Vagina (tissue), 2 donors: ENCODE data around the gene HLA-F. TPM values are rescaled to one million over a fixed set of nuclear protein-coding genes. Genes with fewer than 3 reads are reported as not detected.

ENCODE experiments used
- DNase-seq, 2 donors: peaks; one replicate each; pipeline ENCODE4 v3.0.0-alpha.2; 2017; ENCODE audit errors: extremely low spot score in 2 of 2
- H3K27ac ChIP-seq: fragments of 200-600 bp; sonication (generic); one replicate; pipeline ENCODE4 v1.5.1; 2019
- H3K27me3 ChIP-seq: fragments of 200-600 bp; sonication (generic); one replicate; pipeline ENCODE4 v1.5.1; 2019
- H3K36me3 ChIP-seq, 2 donors: fragments of 200-600 bp; sonication (generic); one replicate each; pipeline ENCODE4 v1.5.1; 2017 to 2019
- H3K4me1 ChIP-seq: fragments of 200-600 bp; sonication (generic); one replicate; pipeline ENCODE4 v1.5.1; 2019
- H3K4me3 ChIP-seq, 2 donors: fragments of 200-600 bp; sonication (generic); 1 replicate in 1 of 2; 2 replicates in 1 of 2; pipeline ENCODE4 v1.5.1; 2016 to 2019
- H3K9me3 ChIP-seq: fragments of 200-600 bp; sonication (generic); one replicate; pipeline ENCODE4 v1.5.1; 2019
- POLR2A ChIP-seq, 2 donors: fragments of 450-650 bp; IDR thresholded peaks; one replicate each; pipeline ENCODE4 v1.6.1; 2017; ENCODE audit warnings: antibody characterized with exemption in 2 of 2, mild to moderate bottlenecking in 2 of 2, moderate library complexity in 2 of 2
- POLR2AphosphoS5 ChIP-seq, 2 donors: sonication (generic); formaldehyde crosslinking; IDR thresholded peaks; one replicate each; pipeline ENCODE4 v1.9.0; 2017; ENCODE audit warnings: antibody characterized with exemption in 2 of 2, mild to moderate bottlenecking in 2 of 2, low read depth in 1 of 2; ENCODE audit not compliant: insufficient read depth in 1 of 2
- intact Hi-C: fragments of 100-400 bp; cut with DNase I; formaldehyde crosslinking; loops from one replicate; pipeline ENCODE4 v1.15.1; 2023
- total RNA-seq: library from RNA; depleted of rRNA; stranded (reverse); fragments of >200 nt; gene quantifications from one replicate; pipeline ENCODE4 v1.2.3, GENCODE V29; 2016
- TF ChIP-seq, protein P1 (sequence below), 3 experiments: fragments of 450-650 bp in 2 of 3; fragments of 200-600 bp in 1 of 3; sonication (generic) in 1 of 3; IDR thresholded peaks; one replicate each; pipeline ENCODE4 v1.5.1; 2017 to 2019; ENCODE audit warnings: antibody characterized with exemption in 3 of 3, mild to moderate bottlenecking in 2 of 3, moderate library complexity in 2 of 3

Gene HLA-F
- 133 TPM for total RNA-seq

DNA sequence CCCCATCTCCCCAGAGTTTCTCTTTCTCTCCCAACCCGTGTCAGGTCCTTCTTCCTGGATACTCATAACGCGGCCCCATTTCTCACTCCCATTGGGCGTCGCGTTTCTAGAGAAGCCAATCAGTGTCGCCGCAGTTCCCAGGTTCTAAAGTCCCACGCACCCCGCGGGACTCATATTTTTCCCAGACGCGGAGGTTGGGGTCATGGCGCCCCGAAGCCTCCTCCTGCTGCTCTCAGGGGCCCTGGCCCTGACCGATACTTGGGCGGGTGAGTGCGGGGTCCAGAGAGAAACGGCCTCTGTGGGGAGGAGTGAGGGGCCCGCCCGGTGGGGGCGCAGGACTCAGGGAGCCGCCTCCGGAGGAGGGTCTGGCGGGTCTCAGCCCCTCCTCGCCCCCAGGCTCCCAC is at the start of gene HLA-F:
Gene HLA-F, plus strand, starts transcription at position 173 of the 404 bp plus-strand sequence. Its CDS starts 30 bp downstream, at position 203.
- intact Hi-C loops = no loop called here

DNA sequence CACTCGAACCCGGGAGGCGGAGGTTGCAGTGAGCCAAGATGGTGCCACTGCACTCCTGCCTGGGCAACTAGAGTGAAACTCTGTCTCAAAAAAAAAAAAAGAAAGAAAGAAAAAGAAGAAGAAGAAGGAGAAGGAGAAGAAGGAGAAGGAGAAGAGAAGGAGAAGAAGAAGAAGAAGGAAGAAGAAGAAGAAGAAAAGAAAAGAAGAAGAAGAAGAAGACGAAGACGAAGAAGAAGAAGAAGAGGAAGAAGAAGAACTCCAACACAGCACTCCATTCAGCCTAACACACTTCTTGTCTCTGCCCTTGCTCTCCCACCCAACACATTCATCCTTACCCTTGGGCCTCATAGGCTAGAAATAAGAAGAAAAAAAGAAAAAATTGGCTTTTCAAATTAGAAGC is 49.2 kb upstream of the HLA-F start:
- no peaks in the 10 kb centered on the region for H3K9me3 ChIP-seq
- intact Hi-C loops = no loop called here
- TF ChIP-seq POLR2AphosphoS5 (IDR thresholded peaks at IDR 0.05; ENCODE audit: insufficient read depth in 1 of 2, low read depth in 1 of 2) (no peak), POLR2A (IDR thresholded peaks at IDR 0.05) (no peak)
- TF ChIP-seq, protein P1, sequence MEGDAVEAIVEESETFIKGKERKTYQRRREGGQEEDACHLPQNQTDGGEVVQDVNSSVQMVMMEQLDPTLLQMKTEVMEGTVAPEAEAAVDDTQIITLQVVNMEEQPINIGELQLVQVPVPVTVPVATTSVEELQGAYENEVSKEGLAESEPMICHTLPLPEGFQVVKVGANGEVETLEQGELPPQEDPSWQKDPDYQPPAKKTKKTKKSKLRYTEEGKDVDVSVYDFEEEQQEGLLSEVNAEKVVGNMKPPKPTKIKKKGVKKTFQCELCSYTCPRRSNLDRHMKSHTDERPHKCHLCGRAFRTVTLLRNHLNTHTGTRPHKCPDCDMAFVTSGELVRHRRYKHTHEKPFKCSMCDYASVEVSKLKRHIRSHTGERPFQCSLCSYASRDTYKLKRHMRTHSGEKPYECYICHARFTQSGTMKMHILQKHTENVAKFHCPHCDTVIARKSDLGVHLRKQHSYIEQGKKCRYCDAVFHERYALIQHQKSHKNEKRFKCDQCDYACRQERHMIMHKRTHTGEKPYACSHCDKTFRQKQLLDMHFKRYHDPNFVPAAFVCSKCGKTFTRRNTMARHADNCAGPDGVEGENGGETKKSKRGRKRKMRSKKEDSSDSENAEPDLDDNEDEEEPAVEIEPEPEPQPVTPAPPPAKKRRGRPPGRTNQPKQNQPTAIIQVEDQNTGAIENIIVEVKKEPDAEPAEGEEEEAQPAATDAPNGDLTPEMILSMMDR (IDR thresholded peaks at IDR 0.05) = no peak
- DNase-seq = no peak
- H3K27ac ChIP-seq = no peak overlapping the region
- H3K27me3 ChIP-seq = no peaks in the 10 kb centered on the region
- H3K4me1 ChIP-seq = no peaks in the 10 kb centered on the region
- H3K4me3 ChIP-seq = no peak overlapping the region
- H3K36me3 ChIP-seq = no peaks in the 10 kb centered on the region

More for the DNA sequence above, at the start of gene HLA-F:
- Histone ChIP-seq H3K27me3 (no peaks in the 10 kb centered on the region), H3K9me3 (no peaks in the 10 kb centered on the region), H3K4me1 (peaks cover 20% of the 10 kb centered on the region), H3K36me3 (peaks cover 0 to 17% of the 10 kb centered on the region in 2 donors), H3K4me3 (peak within 1 kb of the TSS; percentile 63 to 97), H3K27ac (peak within 1 kb of the TSS; percentile 97)
- TF ChIP-seq, protein P1 (IDR thresholded peaks at IDR 0.05) = no peak
- peak; percentile 74 to 97 for TF ChIP-seq POLR2AphosphoS5 (IDR thresholded peaks at IDR 0.05; ENCODE audit: insufficient read depth in 1 of 2, low read depth in 1 of 2)
- TF ChIP-seq POLR2A (IDR thresholded peaks at IDR 0.05) = peak in 1 of 2 donors; percentile 86
- DNase-seq = peak in 1 of 2 donors; percentile 96

DNA sequence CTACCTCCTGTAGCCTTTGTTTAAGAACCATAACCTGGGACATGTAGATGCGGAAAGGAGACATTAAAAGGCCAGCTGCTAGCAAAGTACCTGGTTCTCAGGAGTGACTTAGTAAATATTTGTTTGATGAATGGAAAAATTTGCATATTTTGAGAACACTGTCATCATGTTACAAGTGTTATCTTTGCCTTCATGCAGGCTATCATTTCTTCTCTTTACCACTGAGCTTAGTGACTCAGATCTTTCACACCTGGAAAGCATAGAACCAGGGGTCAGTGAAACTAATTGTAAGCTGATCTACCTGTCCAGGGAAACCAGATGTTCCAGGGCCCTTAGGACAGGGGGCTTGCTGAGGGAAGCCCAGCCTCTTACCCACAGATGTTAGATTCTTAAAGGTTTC is 47.7 kb upstream of the HLA-F start:
- no peaks in the 10 kb centered on the region for H3K4me1 ChIP-seq
- no peaks in the 10 kb centered on the region for H3K9me3 ChIP-seq
- TF ChIP-seq, protein P1 (IDR thresholded peaks at IDR 0.05) = no peak
- TF ChIP-seq POLR2A (IDR thresholded peaks at IDR 0.05) (no peak), POLR2AphosphoS5 (IDR thresholded peaks at IDR 0.05; ENCODE audit: insufficient read depth in 1 of 2, low read depth in 1 of 2) (no peak)
- no peak overlapping the region for H3K27ac ChIP-seq
- intact Hi-C loops = no loop called here
- DNase-seq = no peak
- H3K36me3 ChIP-seq = no peaks in the 10 kb centered on the region
- H3K4me3 ChIP-seq = no peak overlapping the region
- H3K27me3 ChIP-seq = no peaks in the 10 kb centered on the region

DNA sequence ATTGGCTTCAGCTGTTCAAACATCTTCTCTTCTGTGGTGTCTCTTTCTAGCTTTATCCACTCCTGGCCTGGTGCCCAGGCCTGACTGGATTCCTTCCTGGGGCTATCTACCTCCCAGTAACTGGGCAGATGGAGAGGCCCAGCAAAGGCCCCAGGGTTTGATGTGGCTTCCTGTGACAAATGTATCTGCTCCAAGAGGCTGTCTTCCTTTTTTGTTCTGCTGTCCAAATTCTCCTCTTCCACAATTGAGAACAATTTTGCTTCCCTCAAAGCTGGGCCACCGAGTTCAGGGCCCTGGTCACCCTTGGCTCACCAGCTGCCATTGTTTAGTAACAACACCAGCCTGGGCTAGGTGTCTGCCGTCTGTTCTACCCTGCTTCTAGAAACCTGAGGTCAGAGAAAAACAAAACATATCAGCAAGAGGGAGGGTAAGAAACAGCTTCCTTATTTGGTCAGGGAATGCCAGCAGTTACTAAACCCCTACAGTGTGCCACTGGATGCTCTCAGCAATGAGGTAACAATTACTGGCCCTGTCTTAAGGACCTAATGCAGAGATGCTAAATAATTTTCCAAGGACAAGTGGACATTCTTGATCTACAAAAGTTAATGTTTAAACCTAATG is 46.1 kb upstream of the HLA-F start:
- Histone ChIP-seq H3K36me3 (no peaks in the 10 kb centered on the region), H3K27me3 (no peaks in the 10 kb centered on the region), H3K27ac (no peak overlapping the region), H3K9me3 (no peaks in the 10 kb centered on the region), H3K4me1 (no peaks in the 10 kb centered on the region), H3K4me3 (no peak overlapping the region)
- DNase-seq = no peak
- intact Hi-C loops = no loop called here
- TF ChIP-seq, protein P1 (IDR thresholded peaks at IDR 0.05) = no peak
- TF ChIP-seq POLR2A (IDR thresholded peaks at IDR 0.05) (no peak), POLR2AphosphoS5 (IDR thresholded peaks at IDR 0.05; ENCODE audit: insufficient read depth in 1 of 2, low read depth in 1 of 2) (no peak)

DNA sequence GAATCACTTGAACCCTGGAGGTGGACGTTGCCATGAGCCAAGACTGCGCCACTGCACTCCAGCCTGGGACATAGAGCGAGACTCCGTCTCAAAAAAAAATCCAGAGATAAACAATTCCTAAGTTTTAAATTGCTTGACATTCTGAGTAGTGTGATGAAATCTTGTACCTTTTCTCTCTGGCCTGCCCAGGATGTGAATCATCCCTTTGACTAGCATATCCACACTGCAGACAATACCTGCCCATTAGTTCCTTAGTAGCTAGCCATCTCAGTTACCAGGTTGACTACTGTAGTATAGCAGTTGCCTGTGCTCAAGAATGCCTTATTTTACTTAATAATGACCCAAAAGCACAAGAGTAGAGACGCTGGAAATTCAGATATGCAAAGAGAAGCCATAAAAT is 45.1 kb upstream of the HLA-F start:
- Histone ChIP-seq H3K27me3 (no peaks in the 10 kb centered on the region), H3K9me3 (no peaks in the 10 kb centered on the region), H3K36me3 (no peaks in the 10 kb centered on the region), H3K27ac (no peak overlapping the region), H3K4me1 (no peaks in the 10 kb centered on the region), H3K4me3 (no peak overlapping the region)
- TF ChIP-seq POLR2A (IDR thresholded peaks at IDR 0.05) (no peak), POLR2AphosphoS5 (IDR thresholded peaks at IDR 0.05; ENCODE audit: insufficient read depth in 1 of 2, low read depth in 1 of 2) (no peak)
- TF ChIP-seq, protein P1 (IDR thresholded peaks at IDR 0.05) = no peak
- DNase-seq = no peak
- intact Hi-C loops = no loop called here
